Measurements from ENCODE around the gene GRK3. TPM values are rescaled to one million over a fixed set of nuclear protein-coding genes. Genes with fewer than 3 reads are reported as not detected.

The GRK3 gene
- total and polyA plus RNA-seq, 2 of the 4 experiments (the other 2 are of a cell fraction): 0.58 to 1.6 TPM

- no peak overlapping the region for H3K18ac ChIP-seq (ENCODE audit: low read depth, low read length)
- no peaks in the 10 kb centered on the region for H3K4me1 ChIP-seq (ENCODE audit: control insufficient read depth, insufficient read depth, low read length)
- no peak overlapping the region for H2BK5ac ChIP-seq (ENCODE audit: low read depth, low read length, poor library complexity, severe bottlenecking)
- no peaks in the 10 kb centered on the region for H3K9me1 ChIP-seq (ENCODE audit: insufficient read depth, low read length)
- intact Hi-C loops (cut with micrococcal nuclease): no loop called here
- H3K23ac ChIP-seq (ENCODE audit: low read depth, low read length): no peak overlapping the region
- H2AK9ac ChIP-seq (replicated peaks; ENCODE audit: low read depth, low read length, poor library complexity): no peak overlapping the region
- in situ Hi-C loops (cut with MboI; ENCODE audit: low sequenced_read_pairs): no loop called here
- no peaks in the 10 kb centered on the region for H3K9me3 ChIP-seq (ENCODE audit: control insufficient read depth, insufficient read depth, low read length)
- H3K4me2 ChIP-seq (ENCODE audit: low read depth, low read length): no peak overlapping the region
- no peak overlapping the region for H4K8ac ChIP-seq (ENCODE audit: low read depth in 2 of 2, low read length in 2 of 2)
- peaks cover 5% of the 10 kb centered on the region for H3K27me3 ChIP-seq (ENCODE audit: control insufficient read depth, insufficient read depth, low read length)
- H2BK20ac ChIP-seq (ENCODE audit: low read depth, low read length): no peak overlapping the region
- H3K4ac ChIP-seq (ENCODE audit: low read depth, low read length): no peak overlapping the region
- H3K79me1 ChIP-seq (ENCODE audit: low read depth in 1 of 2, low read length in 2 of 2): no peaks in the 10 kb centered on the region
- H4K5ac ChIP-seq (ENCODE audit: low read depth, low read length): no peak overlapping the region
- ChIA-PET CTCF (no interaction called here), POLR2A (ENCODE audit: unreplicated experiment) (no interaction called here)
- H2BK120ac ChIP-seq (ENCODE audit: low read depth, low read length): no peak overlapping the region
- DNase-seq (no peak), ATAC-seq (ENCODE audit: low read depth) (no peak)
- dilution Hi-C loops (cut with HindIII; ENCODE audit: low sequenced_read_pairs, unreplicated experiment): no loop called here
- no peak overlapping the region for H3K56ac ChIP-seq (ENCODE audit: extremely low read depth, insufficient read depth, low read length)
- TF ChIP-seq NFE2L2 (IDR thresholded peaks at IDR 0.05; ENCODE audit: low read depth, low read length) (no peak), RFX5 (IDR thresholded peaks at IDR 0.05; ENCODE audit: low read depth, low read length) (no peak), RAD21 (IDR thresholded peaks at IDR 0.05; ENCODE audit: low read length) (no peak), BHLHE40 (IDR thresholded peaks at IDR 0.05; ENCODE audit: low read depth, low read length) (no peak), MAZ (IDR thresholded peaks at IDR 0.05; ENCODE audit: borderline replicate concordance, low read depth, low read length) (no peak), SMC3 (IDR thresholded peaks at IDR 0.05; ENCODE audit: low read depth, low read length) (no peak), RCOR1 (IDR thresholded peaks at IDR 0.05; ENCODE audit: insufficient replicate concordance, low read length) (no peak), MAFK (IDR thresholded peaks at IDR 0.05; ENCODE audit: low read depth, low read length) (no peak), CHD1 (IDR thresholded peaks at IDR 0.05; ENCODE audit: low read depth, low read length) (no peak), MXI1 (IDR thresholded peaks at IDR 0.05; ENCODE audit: borderline replicate concordance, low read depth, low read length) (no peak), CEBPB (IDR thresholded peaks at IDR 0.05; ENCODE audit: low read depth, low read length) (no peak), ELK1 (IDR thresholded peaks at IDR 0.05; ENCODE audit: borderline replicate concordance, low read depth, low read length) (no peak), FOS (IDR thresholded peaks at IDR 0.05; ENCODE audit: low read depth, low read length) (no peak)
- TF ChIP-seq, protein P1, sequence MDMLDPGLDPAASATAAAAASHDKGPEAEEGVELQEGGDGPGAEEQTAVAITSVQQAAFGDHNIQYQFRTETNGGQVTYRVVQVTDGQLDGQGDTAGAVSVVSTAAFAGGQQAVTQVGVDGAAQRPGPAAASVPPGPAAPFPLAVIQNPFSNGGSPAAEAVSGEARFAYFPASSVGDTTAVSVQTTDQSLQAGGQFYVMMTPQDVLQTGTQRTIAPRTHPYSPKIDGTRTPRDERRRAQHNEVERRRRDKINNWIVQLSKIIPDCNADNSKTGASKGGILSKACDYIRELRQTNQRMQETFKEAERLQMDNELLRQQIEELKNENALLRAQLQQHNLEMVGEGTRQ (IDR thresholded peaks at IDR 0.05; ENCODE audit: low read depth, low read length): no peak
- H3K4me3 ChIP-seq (ENCODE audit: insufficient read depth, low read depth, low read length): no peak overlapping the region
- H4K20me1 ChIP-seq (ENCODE audit: insufficient read depth, low read length): no peaks in the 10 kb centered on the region
- no peak overlapping the region for H2AK5ac ChIP-seq (ENCODE audit: low read depth, low read length)
- no peak overlapping the region for H3K14ac ChIP-seq (replicated peaks; ENCODE audit: low read depth, low read length)
- BruUV-seq (replicated peaks): no TSS peak
- H3K9ac ChIP-seq (ENCODE audit: low read depth, low read length): no peak overlapping the region
- H3K27ac ChIP-seq (ENCODE audit: insufficient read depth, low read length): no peak overlapping the region
- H4K91ac ChIP-seq (ENCODE audit: insufficient read depth, low read depth, low read length): no peak overlapping the region
- H3K36me3 ChIP-seq (ENCODE audit: control insufficient read depth, insufficient read depth, low read length): no peaks in the 10 kb centered on the region
- no peak overlapping the region for H2AFZ ChIP-seq (replicated peaks; ENCODE audit: low read length, poor library complexity)
- no peak overlapping the region for H2BK15ac ChIP-seq (ENCODE audit: low read depth, low read length)
Measured at GRCh38 chr22:25572708-25573171, 8.3 kb downstream of the GRK3 start.

Data from IMR-90 (cell line).